ENCODE measurements around the gene SF3B3. TPM values are rescaled to one million over a fixed set of nuclear protein-coding genes. Genes with fewer than 3 reads are reported as not detected.

The SF3B3 gene
- total and polyA plus RNA-seq, 7 donors, result 23.8 to 98.5 (median 58.1) TPM

DNA sequence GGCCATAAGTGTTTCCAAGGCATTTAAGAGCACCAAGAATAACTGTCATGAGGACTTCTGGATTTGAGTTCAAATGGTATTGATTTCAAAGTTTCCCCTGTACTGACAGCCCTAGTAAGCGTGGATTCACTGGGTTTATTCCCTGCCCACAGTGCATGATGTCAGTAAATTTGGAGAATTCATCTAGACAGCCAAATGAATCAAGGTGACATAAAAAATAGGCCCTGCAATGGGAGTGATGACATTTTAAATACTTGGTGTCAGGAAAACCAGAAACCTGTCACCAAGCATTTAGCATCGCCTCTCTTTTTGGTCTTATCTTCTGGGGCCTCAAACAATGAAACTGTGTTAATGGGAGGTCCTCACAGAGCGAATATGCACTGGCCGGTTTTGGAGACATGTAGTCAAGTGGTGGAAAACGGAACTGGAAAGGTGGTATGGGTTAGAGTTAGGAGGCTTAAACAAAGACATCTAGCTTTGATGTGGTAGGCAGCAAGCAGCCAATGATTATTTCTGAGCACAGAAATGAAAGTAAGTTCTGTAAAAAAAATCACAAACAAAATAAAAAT lies 29.3 kb upstream of the SF3B3 start:
- H3K27me3 ChIP-seq, result no peaks in the 10 kb centered on the region
- TF ChIP-seq POLR2AphosphoS5 (IDR thresholded peaks at IDR 0.05) (no peak), POLR2A (IDR thresholded peaks at IDR 0.05) (no peak), EP300 (IDR thresholded peaks at IDR 0.05) (no peak)
- TF ChIP-seq, protein P1, sequence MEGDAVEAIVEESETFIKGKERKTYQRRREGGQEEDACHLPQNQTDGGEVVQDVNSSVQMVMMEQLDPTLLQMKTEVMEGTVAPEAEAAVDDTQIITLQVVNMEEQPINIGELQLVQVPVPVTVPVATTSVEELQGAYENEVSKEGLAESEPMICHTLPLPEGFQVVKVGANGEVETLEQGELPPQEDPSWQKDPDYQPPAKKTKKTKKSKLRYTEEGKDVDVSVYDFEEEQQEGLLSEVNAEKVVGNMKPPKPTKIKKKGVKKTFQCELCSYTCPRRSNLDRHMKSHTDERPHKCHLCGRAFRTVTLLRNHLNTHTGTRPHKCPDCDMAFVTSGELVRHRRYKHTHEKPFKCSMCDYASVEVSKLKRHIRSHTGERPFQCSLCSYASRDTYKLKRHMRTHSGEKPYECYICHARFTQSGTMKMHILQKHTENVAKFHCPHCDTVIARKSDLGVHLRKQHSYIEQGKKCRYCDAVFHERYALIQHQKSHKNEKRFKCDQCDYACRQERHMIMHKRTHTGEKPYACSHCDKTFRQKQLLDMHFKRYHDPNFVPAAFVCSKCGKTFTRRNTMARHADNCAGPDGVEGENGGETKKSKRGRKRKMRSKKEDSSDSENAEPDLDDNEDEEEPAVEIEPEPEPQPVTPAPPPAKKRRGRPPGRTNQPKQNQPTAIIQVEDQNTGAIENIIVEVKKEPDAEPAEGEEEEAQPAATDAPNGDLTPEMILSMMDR (IDR thresholded peaks at IDR 0.05), result no peak
- 67 to 81% methylated on average over 5 of the region's 5 CpGs for WGBS, 2 donors

DNA sequence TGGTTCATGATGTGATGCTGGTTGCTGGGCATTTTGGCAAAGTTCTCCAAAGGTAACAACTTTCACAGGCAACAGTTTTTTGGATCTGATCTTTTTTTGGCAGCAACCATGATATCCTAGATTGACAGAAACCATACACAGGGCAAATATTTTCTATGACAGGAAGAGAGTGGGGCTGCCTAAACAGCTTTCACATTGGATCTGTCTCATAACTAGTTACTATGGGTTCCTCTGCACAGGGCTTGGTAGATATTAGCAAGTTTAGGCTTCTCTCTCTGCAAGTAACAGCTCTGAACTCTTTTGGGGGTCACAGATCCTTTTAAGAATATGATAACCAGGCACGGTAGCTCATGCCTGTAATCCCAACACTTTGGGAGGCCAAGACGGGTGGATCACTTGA lies 28.8 kb upstream of the SF3B3 start:
- no peak for DNase-seq
- WGBS, 2 donors, result 91 to 96% methylated on average over 2 of the region's 2 CpGs
- H3K27me3 ChIP-seq, result no peaks in the 10 kb centered on the region
- peaks cover 22 to 95% (median 36%) of the 10 kb centered on the region in 4 donors for H3K36me3 ChIP-seq
- TF ChIP-seq POLR2A (IDR thresholded peaks at IDR 0.05) (no peak), EP300 (IDR thresholded peaks at IDR 0.05) (no peak), POLR2AphosphoS5 (IDR thresholded peaks at IDR 0.05) (no peak)
- TF ChIP-seq, protein P1 (IDR thresholded peaks at IDR 0.05), result no peak
- H3K4me3 ChIP-seq, result no peak overlapping the region
- H3K9me3 ChIP-seq, result no peaks in the 10 kb centered on the region
- no peaks in the 10 kb centered on the region for H3K4me1 ChIP-seq
- no peak overlapping the region for H3K27ac ChIP-seq
- intact Hi-C loops (cut with DNase I), result no loop called here

More for the DNA sequence above, 29.3 kb upstream of the SF3B3 start:
- DNase-seq, result no peak
- intact Hi-C loops (cut with DNase I), result no loop called here
- H3K27ac ChIP-seq, result no peak overlapping the region
- no peaks in the 10 kb centered on the region for H3K9me3 ChIP-seq
- no peak overlapping the region for H3K4me3 ChIP-seq
- no peaks in the 10 kb centered on the region for H3K4me1 ChIP-seq
- H3K36me3 ChIP-seq, result peaks cover 22 to 95% (median 38%) of the 10 kb centered on the region in 4 donors

DNA sequence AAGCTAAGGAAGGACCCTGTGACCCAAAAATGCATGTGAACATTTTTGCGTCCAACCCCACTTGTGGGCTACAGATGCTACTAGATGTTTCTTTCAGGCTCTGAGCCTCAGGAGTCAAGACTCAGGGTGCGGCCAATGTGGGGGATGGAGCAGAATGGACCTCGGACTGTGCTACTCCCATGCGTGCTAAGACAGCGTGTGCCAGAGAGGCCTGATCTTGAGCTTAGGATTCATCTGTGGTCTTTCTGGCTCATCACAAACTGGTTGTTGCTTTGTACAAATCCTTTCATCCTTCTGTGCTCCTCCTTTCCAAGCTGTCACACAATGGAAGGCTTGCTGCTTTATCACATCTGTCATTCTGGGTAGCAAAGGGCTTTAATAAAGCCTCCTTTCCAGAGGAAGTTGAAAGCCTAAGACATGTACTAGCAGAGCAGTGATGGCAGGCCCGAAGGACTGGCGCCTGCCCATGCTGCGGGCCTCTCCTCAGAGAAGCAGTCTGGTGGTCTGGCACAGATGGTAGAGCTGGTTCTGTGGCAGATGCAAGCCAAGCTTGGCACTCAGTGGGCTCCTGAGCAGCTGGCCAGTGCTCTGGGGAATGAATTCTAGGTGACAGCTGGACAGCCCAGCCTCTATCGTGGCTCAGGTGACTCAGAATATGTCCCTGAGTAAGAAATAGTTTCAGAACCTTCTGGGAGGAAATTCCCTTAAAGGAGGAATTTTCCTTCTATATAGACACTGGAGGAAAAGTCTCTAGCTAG lies 28.0 kb upstream of the SF3B3 start:
- Histone ChIP-seq H3K4me1 (no peaks in the 10 kb centered on the region), H3K4me3 (no peak overlapping the region), H3K9me3 (no peaks in the 10 kb centered on the region), H3K27me3 (no peaks in the 10 kb centered on the region), H3K36me3 (peaks cover 22 to 95% (median 32%) of the 10 kb centered on the region in 4 donors), H3K27ac (no peak overlapping the region)
- 91 to 95% methylated on average over 9 of the region's 9 CpGs for WGBS, 2 donors
- intact Hi-C loops (cut with DNase I), result no loop called here
- DNase-seq, result no peak
- TF ChIP-seq, protein P1 (IDR thresholded peaks at IDR 0.05), result no peak
- TF ChIP-seq EP300 (IDR thresholded peaks at IDR 0.05), result no peak
- no peak for TF ChIP-seq POLR2AphosphoS5 (IDR thresholded peaks at IDR 0.05)
- no peak for TF ChIP-seq POLR2A (IDR thresholded peaks at IDR 0.05)

DNA sequence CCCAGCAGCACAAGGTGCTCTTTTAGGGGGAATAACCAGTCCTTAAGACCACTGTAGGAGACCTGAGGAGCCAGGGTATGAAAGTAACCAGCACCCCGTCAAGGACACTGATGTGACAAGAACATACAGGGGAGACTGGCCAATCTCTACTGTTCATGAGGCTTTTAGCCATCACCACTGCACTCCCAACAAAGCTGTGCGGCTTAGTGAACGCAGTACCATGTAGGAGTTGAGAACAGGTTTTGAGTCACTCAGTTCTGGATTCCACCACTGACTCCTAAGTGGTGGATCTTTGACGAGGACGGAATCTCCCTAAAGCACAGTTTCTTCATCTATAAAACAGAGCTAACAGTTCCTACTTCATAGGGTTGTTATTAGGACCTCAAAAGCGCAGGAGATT lies 27.1 kb upstream of the SF3B3 start:
- Histone ChIP-seq H3K4me3 (no peak overlapping the region), H3K4me1 (no peaks in the 10 kb centered on the region), H3K27me3 (no peaks in the 10 kb centered on the region), H3K9me3 (no peaks in the 10 kb centered on the region), H3K27ac (no peak overlapping the region), H3K36me3 (peaks cover 22 to 99% (median 32%) of the 10 kb centered on the region in 4 donors)
- 95% methylated on average over 6 of the region's 6 CpGs for WGBS, 2 donors
- no peak for TF ChIP-seq POLR2AphosphoS5 (IDR thresholded peaks at IDR 0.05)
- no peak for TF ChIP-seq POLR2A (IDR thresholded peaks at IDR 0.05)
- no peak for TF ChIP-seq EP300 (IDR thresholded peaks at IDR 0.05)
- TF ChIP-seq, protein P1 (IDR thresholded peaks at IDR 0.05), result no peak
- intact Hi-C loops (cut with DNase I), result no loop called here
- DNase-seq, result no peak
